Measurements from ENCODE around the gene SMARCA4.

Gene SMARCA4

GRCh38 chr19:11025006-11025405, 64.2 kb downstream of the SMARCA4 start:
- no peak for DNase-seq (ENCODE audit: low read depth in 2 of 2)
- H3K4me3 ChIP-seq (replicated peaks in 1 of 2; ENCODE audit: low read depth in 2 of 2, low read length in 2 of 2): no peak overlapping the region
- TF ChIP-seq CTCF (IDR thresholded peaks at IDR 0.05; ENCODE audit: low read depth, low read length): no peak

GRCh38 chr19:11025445-11025844, 64.6 kb downstream of the SMARCA4 start:
- no peak overlapping the region for H3K4me3 ChIP-seq (replicated peaks in 1 of 2; ENCODE audit: low read depth in 2 of 2, low read length in 2 of 2)
- no peak for TF ChIP-seq CTCF (IDR thresholded peaks at IDR 0.05; ENCODE audit: low read depth, low read length)
- DNase-seq (ENCODE audit: low read depth in 2 of 2): no peak

GRCh38 chr19:11025997-11026396, 65.2 kb downstream of the SMARCA4 start:
- H3K4me3 ChIP-seq (replicated peaks in 1 of 2; ENCODE audit: low read depth in 2 of 2, low read length in 2 of 2): no peak overlapping the region
- no peak for DNase-seq (ENCODE audit: low read depth in 2 of 2)
- no peak for TF ChIP-seq CTCF (IDR thresholded peaks at IDR 0.05; ENCODE audit: low read depth, low read length)

GRCh38 chr19:11027381-11027780, 66.6 kb downstream of the SMARCA4 start:
- TF ChIP-seq CTCF (IDR thresholded peaks at IDR 0.05; ENCODE audit: low read depth, low read length): no peak
- no peak overlapping the region for H3K4me3 ChIP-seq (replicated peaks in 1 of 2; ENCODE audit: low read depth in 2 of 2, low read length in 2 of 2)
- DNase-seq (ENCODE audit: low read depth in 2 of 2): no peak

- H3K4me3 ChIP-seq (replicated peaks in 1 of 2; ENCODE audit: low read depth in 2 of 2, low read length in 2 of 2): no peak overlapping the region
- no peak for TF ChIP-seq CTCF (IDR thresholded peaks at IDR 0.05; ENCODE audit: low read depth, low read length)
- DNase-seq (ENCODE audit: low read depth in 2 of 2): no peak
Measured at GRCh38 chr19:11028146-11028545, 67.3 kb downstream of the SMARCA4 start.

DNA sequence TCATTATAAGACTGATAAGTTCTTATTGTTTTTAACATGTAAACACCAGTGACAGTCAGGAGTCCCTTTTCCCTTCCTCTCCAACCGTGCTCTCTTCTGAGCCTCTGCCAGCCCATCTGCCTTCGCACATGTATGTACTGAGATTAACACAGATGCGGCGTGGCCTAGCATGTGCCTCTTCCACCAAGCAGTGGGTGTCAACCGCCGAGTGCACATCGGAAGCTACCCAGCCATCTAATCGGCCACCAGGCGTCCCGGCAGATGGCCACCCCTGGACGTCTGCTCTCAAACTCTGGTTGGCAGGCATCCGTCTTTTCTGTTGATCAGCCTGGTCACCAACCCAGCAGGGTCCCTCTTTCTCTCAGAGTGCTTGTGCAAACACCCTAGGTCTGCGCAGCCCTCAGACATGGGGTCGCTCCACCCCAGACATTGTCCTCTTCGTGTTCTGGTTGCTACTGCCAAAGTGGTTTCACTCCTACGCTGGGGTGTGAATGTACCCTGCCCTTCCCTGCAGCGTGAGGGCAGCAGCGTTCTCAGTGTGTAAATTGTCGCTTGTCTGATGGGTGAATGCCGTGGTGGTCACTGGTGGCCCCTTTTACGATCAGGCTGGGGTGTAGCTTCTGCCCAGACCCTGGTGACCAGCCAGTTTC, 70.7 kb downstream of the SMARCA4 start:
- DNase-seq (ENCODE audit: low read depth in 2 of 2): no peak
- H3K4me3 ChIP-seq (replicated peaks in 1 of 2; ENCODE audit: low read depth in 2 of 2, low read length in 2 of 2): no peak overlapping the region
- no peak for TF ChIP-seq CTCF (IDR thresholded peaks at IDR 0.05; ENCODE audit: low read depth, low read length)

- no peak for DNase-seq (ENCODE audit: low read depth in 2 of 2)
- H3K4me3 ChIP-seq (replicated peaks in 1 of 2; ENCODE audit: low read depth in 2 of 2, low read length in 2 of 2): no peak overlapping the region
- no peak for TF ChIP-seq CTCF (IDR thresholded peaks at IDR 0.05; ENCODE audit: low read depth, low read length)
Measured at GRCh38 chr19:11033251-11033650, 72.4 kb downstream of the SMARCA4 start.

Data from cardiac fibroblast (primary cell).